ENCODE data around the gene PPP2CA. TPM values are rescaled to one million over a fixed set of nuclear protein-coding genes. Genes with fewer than 3 reads are reported as not detected.
A peak's percentile ranks its signal among the peaks of the same experiment; 100 is the strongest.

PPP2CA gene
- total and polyA plus RNA-seq, 9 of the 15 experiments (the other 6 are each of a cell fraction or from before 2014, with no cell fraction given), result 23.0 to 257 (median 109) TPM

DNA sequence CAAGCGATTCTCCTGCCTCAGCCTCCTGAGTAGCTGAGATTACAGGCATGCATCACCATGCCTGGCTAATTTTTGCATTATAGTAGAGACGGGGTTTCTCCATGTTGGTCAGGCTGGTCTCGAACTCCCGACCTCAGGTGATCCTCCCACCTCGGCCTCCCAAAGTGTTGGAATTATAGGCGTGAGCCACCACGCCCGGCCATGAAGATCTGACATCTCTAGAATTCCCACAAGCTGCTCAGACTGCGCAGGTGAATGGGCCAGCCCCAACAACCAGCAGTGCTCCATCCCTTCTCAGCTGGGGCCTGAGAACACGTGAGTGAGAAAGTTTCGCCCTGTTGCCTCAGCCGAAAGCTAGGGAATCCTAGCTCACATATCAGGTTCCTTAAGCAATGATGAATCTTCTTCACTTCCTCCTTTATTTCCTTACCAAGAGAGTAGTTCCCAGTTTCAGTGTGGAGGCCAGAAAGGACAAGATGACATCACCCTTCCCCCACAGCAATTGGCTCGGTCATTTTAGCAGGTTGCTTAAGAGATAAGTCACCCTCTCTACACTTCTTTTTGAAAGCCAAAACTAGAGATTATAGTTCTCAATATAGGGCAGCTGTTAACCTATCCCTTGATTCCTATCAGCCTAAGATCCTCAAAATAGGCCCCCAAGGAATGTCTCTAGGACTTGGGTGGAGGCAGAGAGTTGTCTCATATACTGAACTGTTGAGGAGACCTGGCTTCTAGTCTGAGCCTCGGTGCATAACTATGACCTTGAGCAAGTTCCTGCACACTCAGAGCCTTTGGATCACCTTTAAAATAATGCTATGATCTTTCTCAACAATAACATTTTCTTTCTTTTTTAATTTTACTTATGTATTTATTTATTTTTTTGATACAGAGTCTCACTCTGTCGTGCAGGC lies 23.9 kb upstream of the PPP2CA start (continued):
- TF ChIP-seq RUNX1 (IDR thresholded peaks at IDR 0.05; ENCODE audit: low read depth) (no peak), NR2C2 (CRISPR knock-in tag; IDR thresholded peaks at IDR 0.05) (no peak), NR2C2 (tag; IDR thresholded peaks at IDR 0.05) (peak; percentile 21; the same call in 1 of the 2 replicates), ZNF224 (CRISPR knock-in tag; IDR thresholded peaks at IDR 0.05) (no peak), MEF2A (IDR thresholded peaks at IDR 0.05; ENCODE audit: control insufficient read depth, low read depth, low read length) (no peak), MTA3 (IDR thresholded peaks at IDR 0.05; ENCODE audit: borderline replicate concordance) (0 out of 2 replicates have a peak, but pooled peaks have one; percentile 59), ZNF174 (CRISPR knock-in tag; IDR thresholded peaks at IDR 0.05) (no peak), ZBED1 (IDR thresholded peaks at IDR 0.05) (no peak), KLF10 (CRISPR knock-in tag; IDR thresholded peaks at IDR 0.05) (no peak), BHLHE40 (IDR thresholded peaks at IDR 0.05; ENCODE audit: low read length) (peak; percentile 96), NR1H2 (CRISPR knock-in tag; IDR thresholded peaks at IDR 0.05) (no peak), FOXK2 (conservative IDR thresholded peaks at IDR 0.05 in 1 of 2, IDR thresholded peaks at IDR 0.05 in 1 of 2; ENCODE audit: low read depth in 2 of 2) (peak; percentile 27 to 49; a peak in 1 of 4 replicates), CREB1 (IDR thresholded peaks at IDR 0.05) (no peak), CREB1 (CRISPR knock-in tag; IDR thresholded peaks at IDR 0.05) (no peak), ZNF445 (CRISPR knock-in tag; IDR thresholded peaks at IDR 0.05; ENCODE audit: low read depth) (no peak), NEUROD1 (IDR thresholded peaks at IDR 0.05; ENCODE audit: borderline replicate concordance, low read depth, low read length, partially characterized antibody) (peak; percentile 17), GABPB2 (CRISPR knock-in tag; conservative IDR thresholded peaks at IDR 0.05) (no peak), TBL1XR1 (IDR thresholded peaks at IDR 0.05; ENCODE audit: low read length in 2 of 2) (peak in 1 of 2 experiments; percentile 52; a peak in 2 of 4 replicates), NFRKB (IDR thresholded peaks at IDR 0.05; ENCODE audit: low read depth) (peak; percentile 66; the same call in 1 of the 2 replicates)
- TF ChIP-seq, protein P1, sequence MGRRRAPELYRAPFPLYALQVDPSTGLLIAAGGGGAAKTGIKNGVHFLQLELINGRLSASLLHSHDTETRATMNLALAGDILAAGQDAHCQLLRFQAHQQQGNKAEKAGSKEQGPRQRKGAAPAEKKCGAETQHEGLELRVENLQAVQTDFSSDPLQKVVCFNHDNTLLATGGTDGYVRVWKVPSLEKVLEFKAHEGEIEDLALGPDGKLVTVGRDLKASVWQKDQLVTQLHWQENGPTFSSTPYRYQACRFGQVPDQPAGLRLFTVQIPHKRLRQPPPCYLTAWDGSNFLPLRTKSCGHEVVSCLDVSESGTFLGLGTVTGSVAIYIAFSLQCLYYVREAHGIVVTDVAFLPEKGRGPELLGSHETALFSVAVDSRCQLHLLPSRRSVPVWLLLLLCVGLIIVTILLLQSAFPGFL (CRISPR knock-in tag; IDR thresholded peaks at IDR 0.05), result no peak
- TF ChIP-seq, protein P2, sequence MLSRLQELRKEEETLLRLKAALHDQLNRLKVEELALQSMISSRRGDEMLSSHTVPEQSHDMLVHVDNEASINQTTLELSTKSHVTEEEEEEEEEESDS (CRISPR knock-in tag; IDR thresholded peaks at IDR 0.05), result no peak
- TF ChIP-seq, protein P3, sequence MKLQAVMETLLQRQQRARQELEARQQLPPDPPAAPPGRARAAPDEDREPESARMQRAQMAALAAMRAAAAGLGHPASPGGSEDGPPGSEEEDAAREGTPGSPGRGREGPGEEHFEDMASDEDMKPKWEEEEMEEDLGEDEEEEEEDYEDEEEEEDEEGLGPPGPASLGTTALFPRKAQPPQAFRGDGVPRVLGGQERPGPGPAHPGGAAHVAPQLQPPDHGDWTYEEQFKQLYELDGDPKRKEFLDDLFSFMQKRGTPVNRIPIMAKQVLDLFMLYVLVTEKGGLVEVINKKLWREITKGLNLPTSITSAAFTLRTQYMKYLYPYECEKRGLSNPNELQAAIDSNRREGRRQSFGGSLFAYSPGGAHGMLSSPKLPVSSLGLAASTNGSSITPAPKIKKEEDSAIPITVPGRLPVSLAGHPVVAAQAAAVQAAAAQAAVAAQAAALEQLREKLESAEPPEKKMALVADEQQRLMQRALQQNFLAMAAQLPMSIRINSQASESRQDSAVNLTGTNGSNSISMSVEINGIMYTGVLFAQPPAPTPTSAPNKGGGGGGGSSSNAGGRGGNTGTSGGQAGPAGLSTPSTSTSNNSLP (IDR thresholded peaks at IDR 0.05; ENCODE audit: borderline replicate concordance, low read depth, low read length), result peak; percentile 58; the same call in 1 of the 2 replicates
- TF ChIP-seq, protein P4, sequence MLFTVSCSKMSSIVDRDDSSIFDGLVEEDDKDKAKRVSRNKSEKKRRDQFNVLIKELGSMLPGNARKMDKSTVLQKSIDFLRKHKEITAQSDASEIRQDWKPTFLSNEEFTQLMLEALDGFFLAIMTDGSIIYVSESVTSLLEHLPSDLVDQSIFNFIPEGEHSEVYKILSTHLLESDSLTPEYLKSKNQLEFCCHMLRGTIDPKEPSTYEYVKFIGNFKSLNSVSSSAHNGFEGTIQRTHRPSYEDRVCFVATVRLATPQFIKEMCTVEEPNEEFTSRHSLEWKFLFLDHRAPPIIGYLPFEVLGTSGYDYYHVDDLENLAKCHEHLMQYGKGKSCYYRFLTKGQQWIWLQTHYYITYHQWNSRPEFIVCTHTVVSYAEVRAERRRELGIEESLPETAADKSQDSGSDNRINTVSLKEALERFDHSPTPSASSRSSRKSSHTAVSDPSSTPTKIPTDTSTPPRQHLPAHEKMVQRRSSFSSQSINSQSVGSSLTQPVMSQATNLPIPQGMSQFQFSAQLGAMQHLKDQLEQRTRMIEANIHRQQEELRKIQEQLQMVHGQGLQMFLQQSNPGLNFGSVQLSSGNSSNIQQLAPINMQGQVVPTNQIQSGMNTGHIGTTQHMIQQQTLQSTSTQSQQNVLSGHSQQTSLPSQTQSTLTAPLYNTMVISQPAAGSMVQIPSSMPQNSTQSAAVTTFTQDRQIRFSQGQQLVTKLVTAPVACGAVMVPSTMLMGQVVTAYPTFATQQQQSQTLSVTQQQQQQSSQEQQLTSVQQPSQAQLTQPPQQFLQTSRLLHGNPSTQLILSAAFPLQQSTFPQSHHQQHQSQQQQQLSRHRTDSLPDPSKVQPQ (CRISPR knock-in tag; IDR thresholded peaks at IDR 0.05; ENCODE audit: borderline replicate concordance), result no peak

Data from K562 (cell line).